HG03280 (cell line): ENCODE data around the gene CUL3.
"Not testable (repeated sequence)": the region's sequence is repeated elsewhere in the genome, so short reads cannot be mapped to it uniquely, and the experiment has no call there.

Experiments used
- ATAC-seq: cut with Tn5 transposase; IDR thresholded peaks from one replicate; pipeline ENCODE4 v1.9.1; 2021; ENCODE audit warnings: mild to moderate bottlenecking, moderate library complexity; ENCODE audit not compliant: unreplicated experiment

CUL3 gene

GRCh38 chr2:224545884-224546644 lies 39.1 kb downstream of the CUL3 start:
- ATAC-seq, result no peak

- ATAC-seq, result no peak
Measured at GRCh38 chr2:224543939-224544338, 41.2 kb downstream of the CUL3 start.

- ATAC-seq, result no peak
Measured at GRCh38 chr2:224538561-224539138, 46.5 kb downstream of the CUL3 start.

- no peak for ATAC-seq
Measured at GRCh38 chr2:224532931-224533330, 52.2 kb downstream of the CUL3 start.

- ATAC-seq, result no peak
Measured at GRCh38 chr2:224532441-224532840, 52.7 kb downstream of the CUL3 start.

GRCh38 chr2:224528171-224528570 lies 57.0 kb downstream of the CUL3 start:
- no peak for ATAC-seq

- ATAC-seq, result no peak
Measured at GRCh38 chr2:224525774-224526173, 59.4 kb downstream of the CUL3 start.

- ATAC-seq, result no peak
Measured at GRCh38 chr2:224524657-224525056, 60.5 kb downstream of the CUL3 start.

- peak; percentile 24 for ATAC-seq
Measured at GRCh38 chr2:224523626-224524577, 61.3 kb downstream of the CUL3 start.

- ATAC-seq, result not testable (repeated sequence)
Measured at GRCh38 chr2:224522483-224522882, 62.7 kb downstream of the CUL3 start.

- peak; percentile 66 for ATAC-seq
Measured at GRCh38 chr2:224520064-224520463, 65.1 kb downstream of the CUL3 start.

GRCh38 chr2:224518806-224519580 lies 66.2 kb downstream of the CUL3 start:
- ATAC-seq, result no peak

- ATAC-seq, result no peak
Measured at GRCh38 chr2:224517963-224518362, 67.2 kb downstream of the CUL3 start.

GRCh38 chr2:224516393-224516792 lies 68.8 kb downstream of the CUL3 start:
- not testable (repeated sequence) for ATAC-seq

- no peak for ATAC-seq
Measured at GRCh38 chr2:224513991-224514390, 71.2 kb downstream of the CUL3 start.

GRCh38 chr2:224507789-224508188 lies 77.4 kb downstream of the CUL3 start:
- no peak for ATAC-seq

GRCh38 chr2:224506494-224506893 lies 78.7 kb downstream of the CUL3 start:
- no peak for ATAC-seq

GRCh38 chr2:224498991-224499390 lies 86.2 kb downstream of the CUL3 start:
- ATAC-seq, result no peak

- ATAC-seq, result no peak
Measured at GRCh38 chr2:224492531-224492930, 92.6 kb downstream of the CUL3 start.

- ATAC-seq, result not testable (repeated sequence)
Measured at GRCh38 chr2:224487940-224488339, 97.2 kb downstream of the CUL3 start.
